NCI-H1417 (cell line): ENCODE data around the gene ADH5.
A peak's percentile ranks its signal among the peaks of the same experiment; 100 is the strongest.
"Not testable (repeated sequence)": the region's sequence is repeated elsewhere in the genome, so short reads cannot be mapped to it uniquely, and the experiment has no call there.

Experiments used
- DNase-seq, 3 experiments: peaks; one replicate each; lab custom pipeline; 2025; lab: John Stamatoyannopoulos, UW

The ADH5 gene

GRCh38 chr4:99088481-99089365 is at the start of gene ADH5:
Gene ADH5, minus strand, starts transcription at chr4:99088788. Its CDS starts 88 bp downstream, at chr4:99088700.
- DNase-seq = peak; percentile 59 to 90 (median 80)

- no peak for DNase-seq
These were observed 47.7 kb upstream of the ADH5 start for GRCh38 chr4:99136329-99136728.

- no peak for DNase-seq
These were observed 47.1 kb upstream of the ADH5 start for GRCh38 chr4:99135541-99136162.

GRCh38 chr4:99134586-99134985 is 46.0 kb upstream of the ADH5 start:
- no peak for DNase-seq

- no peak for DNase-seq
These were observed 42.8 kb upstream of the ADH5 start for GRCh38 chr4:99131378-99131777.

- no peak for DNase-seq
These were observed 37.8 kb upstream of the ADH5 start for GRCh38 chr4:99126376-99126775.

- DNase-seq = no peak
These were observed 32.4 kb upstream of the ADH5 start for GRCh38 chr4:99121008-99121407.

- DNase-seq = no peak
These were observed 31.9 kb upstream of the ADH5 start for GRCh38 chr4:99120501-99120900.

GRCh38 chr4:99117876-99118693 is 29.5 kb upstream of the ADH5 start:
- DNase-seq = peak in 2 of 3 experiments; percentile 20 to 36

GRCh38 chr4:99117122-99117841 is 28.7 kb upstream of the ADH5 start:
- not testable (repeated sequence) for DNase-seq

GRCh38 chr4:99109286-99109685 is 20.7 kb upstream of the ADH5 start:
- DNase-seq = not testable (repeated sequence)

GRCh38 chr4:99104153-99104552 is 15.6 kb upstream of the ADH5 start:
- DNase-seq = no peak

- no peak for DNase-seq
These were observed 14.6 kb upstream of the ADH5 start for GRCh38 chr4:99103166-99103565.

- DNase-seq = no peak
These were observed 14.0 kb upstream of the ADH5 start for GRCh38 chr4:99102634-99103033.

GRCh38 chr4:99100876-99101275 is 12.3 kb upstream of the ADH5 start:
- no peak for DNase-seq

GRCh38 chr4:99099814-99100213 is 11.2 kb upstream of the ADH5 start:
- DNase-seq = not testable (repeated sequence)

- no peak for DNase-seq
These were observed 10.7 kb upstream of the ADH5 start for GRCh38 chr4:99099311-99099710.

- not testable (repeated sequence) for DNase-seq
These were observed 3.3 kb upstream of the ADH5 start for GRCh38 chr4:99091841-99092240.

GRCh38 chr4:99091216-99091575 is 2.6 kb upstream of the ADH5 start:
- DNase-seq = no peak

- DNase-seq = no peak
These were observed 2.1 kb upstream of the ADH5 start for GRCh38 chr4:99090481-99091215.

GRCh38 chr4:99088023-99088449 is 552 bp downstream of the ADH5 start:
- peak in 2 of 3 experiments; percentile 58 to 74 for DNase-seq
